HG02884 (cell line): ENCODE data around the gene KCTD15.

ENCODE experiments used
- ATAC-seq: cut with Tn5 transposase; IDR thresholded peaks from one replicate; pipeline ENCODE4 v1.9.1; 2021; ENCODE audit warnings: mild to moderate bottlenecking, moderate library complexity; ENCODE audit not compliant: unreplicated experiment

KCTD15 gene

GRCh38 chr19:33796164-33796875 lies at the start of gene KCTD15:
Gene KCTD15, plus strand, starts transcription at chr19:33796870. Its CDS starts 3,585 bp downstream, at chr19:33800455.
- no peak for ATAC-seq

- no peak for ATAC-seq
Measured at GRCh38 chr19:33747273-33747672, 49.4 kb upstream of the KCTD15 start.

- ATAC-seq = no peak
Measured at GRCh38 chr19:33748231-33748630, 48.4 kb upstream of the KCTD15 start.

- no peak for ATAC-seq
Measured at GRCh38 chr19:33749016-33749415, 47.7 kb upstream of the KCTD15 start.

- ATAC-seq = no peak
Measured at GRCh38 chr19:33749619-33750175, 47.0 kb upstream of the KCTD15 start.

GRCh38 chr19:33750587-33751435 lies 45.9 kb upstream of the KCTD15 start:
- no peak for ATAC-seq

GRCh38 chr19:33751436-33751770 lies 45.3 kb upstream of the KCTD15 start:
- ATAC-seq = no peak

- ATAC-seq = no peak
Measured at GRCh38 chr19:33752018-33752800, 44.5 kb upstream of the KCTD15 start.

- no peak for ATAC-seq
Measured at GRCh38 chr19:33752945-33753344, 43.7 kb upstream of the KCTD15 start.

- ATAC-seq = no peak
Measured at GRCh38 chr19:33754361-33754760, 42.3 kb upstream of the KCTD15 start.

- ATAC-seq = no peak
Measured at GRCh38 chr19:33755099-33756035, 41.3 kb upstream of the KCTD15 start.

GRCh38 chr19:33756177-33756576 lies 40.5 kb upstream of the KCTD15 start:
- ATAC-seq = no peak

GRCh38 chr19:33758541-33759013 lies 38.1 kb upstream of the KCTD15 start:
- ATAC-seq = no peak

GRCh38 chr19:33759356-33759755 lies 37.3 kb upstream of the KCTD15 start:
- no peak for ATAC-seq

- ATAC-seq = no peak
Measured at GRCh38 chr19:33763633-33764371, 32.9 kb upstream of the KCTD15 start.

GRCh38 chr19:33766623-33767022 lies 30.0 kb upstream of the KCTD15 start:
- no peak for ATAC-seq

GRCh38 chr19:33767898-33768413 lies 28.7 kb upstream of the KCTD15 start:
- ATAC-seq = no peak

GRCh38 chr19:33769208-33769607 lies 27.5 kb upstream of the KCTD15 start:
- no peak for ATAC-seq

- no peak for ATAC-seq
Measured at GRCh38 chr19:33770107-33770506, 26.6 kb upstream of the KCTD15 start.
